ENCODE measurements around the gene P2RX2. TPM values are rescaled to one million over a fixed set of nuclear protein-coding genes. Genes with fewer than 3 reads are reported as not detected.

P2RX2 gene
- total RNA-seq, 1 donor from 2014 or later: not detected

DNA sequence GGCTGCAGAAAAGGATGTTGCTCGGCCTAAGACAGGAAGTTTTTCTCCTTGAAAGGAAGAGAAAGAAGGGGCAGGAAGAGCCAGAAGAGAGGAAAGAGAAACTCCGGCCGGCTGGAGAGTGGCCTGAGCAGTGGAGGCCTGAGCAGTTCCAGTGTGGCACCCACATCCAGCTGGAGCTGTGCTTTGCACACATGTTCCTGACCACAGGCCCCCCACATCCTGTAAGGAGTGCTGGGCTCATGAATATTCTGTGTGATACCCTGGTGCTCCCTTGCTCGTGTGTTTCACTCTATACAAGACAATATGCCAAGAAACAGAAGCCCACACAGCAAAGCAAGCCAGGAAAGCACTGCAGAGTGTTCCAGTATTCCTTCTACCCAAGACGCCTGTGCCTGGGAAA, 41.5 kb downstream of the P2RX2 start:
- intact Hi-C loops (cut with micrococcal nuclease): no loop called here

DNA sequence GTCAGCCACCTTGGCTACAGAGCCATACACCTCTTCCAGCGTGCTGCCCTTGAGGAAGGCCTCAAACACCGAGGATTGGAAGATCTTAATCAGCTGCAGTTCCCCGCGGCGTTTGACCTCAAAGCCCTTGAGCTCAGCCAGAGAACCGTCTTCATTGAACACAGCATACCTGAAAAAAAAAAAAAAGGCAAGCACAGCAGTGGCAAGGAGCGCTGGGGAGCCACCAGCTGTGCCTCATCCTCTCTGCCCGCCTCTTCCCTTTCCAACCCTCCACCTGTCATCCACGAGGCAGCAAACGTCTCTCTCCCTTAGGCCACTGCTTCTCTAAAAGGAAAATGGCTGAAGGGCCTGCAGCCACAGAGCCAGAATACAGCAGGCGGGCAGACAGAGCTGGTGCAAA, 42.4 kb downstream of the P2RX2 start:
- intact Hi-C loops (cut with micrococcal nuclease): no loop called here

DNA sequence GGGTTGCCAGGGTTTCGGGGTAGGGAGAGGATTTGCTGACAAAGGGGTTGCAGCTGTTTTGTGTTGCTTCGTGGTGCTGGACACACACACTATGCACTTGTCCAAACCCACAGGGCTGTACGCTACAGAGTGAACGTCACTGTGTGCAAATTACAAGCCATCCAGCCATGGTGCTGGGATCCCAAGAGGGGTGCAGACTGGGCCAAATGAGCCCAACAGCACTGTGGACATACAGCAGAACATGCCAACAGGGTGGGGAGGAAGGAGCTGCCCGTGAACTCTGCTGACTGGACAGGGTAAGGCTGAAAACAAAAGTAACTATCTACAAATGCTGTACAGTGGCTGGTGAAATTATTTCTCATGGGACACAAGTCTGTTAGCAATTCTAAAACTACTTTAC, 43.4 kb downstream of the P2RX2 start:
- intact Hi-C loops (cut with micrococcal nuclease): no loop called here

DNA sequence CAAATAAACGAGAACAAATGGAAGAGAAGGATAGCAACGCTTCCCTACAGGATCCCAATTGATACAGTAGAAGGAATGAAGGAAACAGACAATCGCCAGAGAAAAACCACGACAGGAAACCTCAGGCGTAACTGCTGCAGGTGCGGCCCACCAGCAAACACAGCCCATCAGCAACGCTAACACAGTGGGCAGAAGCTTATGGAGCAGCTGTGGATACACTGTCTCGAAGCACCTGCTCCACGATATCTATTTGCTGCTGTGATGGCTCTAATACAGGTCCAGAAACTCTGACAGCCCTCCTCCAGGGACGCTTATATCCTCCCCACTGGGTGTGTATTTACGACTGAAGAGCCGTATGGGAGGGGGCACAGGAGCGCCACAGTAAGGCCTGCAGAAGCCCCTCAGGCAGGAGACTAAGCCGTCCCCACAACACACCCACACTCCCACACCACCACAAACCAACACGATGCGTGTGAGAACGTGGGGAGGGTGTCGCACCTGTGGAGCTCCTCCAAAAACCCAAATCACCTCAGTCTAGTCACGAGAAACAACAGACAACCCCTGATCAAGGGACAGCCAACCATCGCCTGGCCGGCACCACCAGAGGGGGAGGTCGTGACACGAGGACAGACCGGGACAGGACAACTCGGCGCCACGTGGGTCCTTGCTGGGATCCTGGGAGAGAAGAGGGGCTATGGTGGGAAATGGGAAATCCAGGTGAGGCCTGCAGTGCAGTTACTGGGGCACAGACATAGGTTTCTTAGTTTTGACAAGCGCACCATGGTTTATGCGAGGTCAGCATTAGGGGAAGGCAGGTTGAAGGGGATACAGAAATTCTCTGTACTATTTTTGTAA, 44.6 kb downstream of the P2RX2 start:
- intact Hi-C loops (cut with micrococcal nuclease): no loop called here

DNA sequence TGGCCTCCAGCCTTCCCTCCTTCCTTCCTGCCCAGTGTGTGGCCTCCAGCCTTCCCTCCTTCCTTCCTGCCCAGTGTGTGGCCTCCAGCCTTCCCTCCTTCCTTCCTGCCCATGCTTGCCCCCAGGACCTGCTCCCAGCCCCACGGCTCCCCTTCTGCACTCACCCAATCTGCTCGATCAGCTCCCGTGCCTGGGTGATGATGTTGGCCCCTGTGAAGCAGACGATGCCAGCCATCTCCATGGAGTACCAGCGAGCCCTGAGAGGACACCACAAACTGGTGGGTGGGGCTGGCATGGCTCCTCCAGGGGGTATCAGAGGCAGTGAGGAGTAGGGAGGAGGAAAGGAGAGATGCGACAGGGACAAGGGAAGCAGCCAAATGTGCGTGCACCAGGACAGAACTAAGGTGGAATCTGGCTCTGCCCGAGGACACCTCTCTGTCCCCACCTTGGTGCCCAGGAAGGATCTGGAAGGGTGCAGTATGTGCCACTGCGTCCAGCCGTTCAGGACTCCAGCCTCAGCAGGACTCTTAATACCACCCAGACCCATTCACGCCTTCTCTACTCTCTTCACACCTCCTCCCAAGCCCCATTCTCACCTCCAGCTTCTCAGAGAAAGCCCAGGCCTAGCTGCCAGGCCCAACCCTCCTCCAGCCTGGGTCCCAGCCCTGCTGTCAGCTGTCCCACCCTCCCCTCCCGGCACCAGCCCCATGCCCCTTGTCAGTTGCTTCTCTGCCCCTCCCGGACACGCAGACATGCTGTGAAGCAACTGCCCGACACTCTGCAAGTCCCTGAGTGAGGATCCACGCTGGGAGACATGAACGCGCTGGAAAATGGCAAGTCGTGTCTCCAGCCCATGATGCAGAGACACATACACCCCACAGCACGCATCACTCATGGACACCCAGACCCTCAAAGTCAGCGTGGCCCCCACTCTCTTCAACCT, 45.9 kb downstream of the P2RX2 start:
- intact Hi-C loops (cut with micrococcal nuclease): no loop called here

DNA sequence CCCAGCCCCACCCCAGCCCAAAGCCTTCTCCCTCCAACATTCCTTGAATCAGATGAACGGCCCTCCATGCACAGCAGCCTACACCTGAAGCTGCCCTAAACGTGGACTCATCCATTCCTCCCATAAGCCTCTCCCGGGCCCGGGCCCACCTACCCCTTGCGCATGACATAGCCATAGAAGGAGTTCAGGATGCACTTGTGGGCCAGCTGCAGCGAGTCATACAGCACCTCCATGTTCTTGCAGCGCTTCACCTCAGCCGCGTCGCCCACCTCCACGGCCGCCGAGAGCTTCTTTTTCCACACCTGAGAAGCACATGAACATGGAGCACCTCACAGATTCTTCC, 46.5 kb downstream of the P2RX2 start:
- intact Hi-C loops (cut with micrococcal nuclease): no loop called here

DNA sequence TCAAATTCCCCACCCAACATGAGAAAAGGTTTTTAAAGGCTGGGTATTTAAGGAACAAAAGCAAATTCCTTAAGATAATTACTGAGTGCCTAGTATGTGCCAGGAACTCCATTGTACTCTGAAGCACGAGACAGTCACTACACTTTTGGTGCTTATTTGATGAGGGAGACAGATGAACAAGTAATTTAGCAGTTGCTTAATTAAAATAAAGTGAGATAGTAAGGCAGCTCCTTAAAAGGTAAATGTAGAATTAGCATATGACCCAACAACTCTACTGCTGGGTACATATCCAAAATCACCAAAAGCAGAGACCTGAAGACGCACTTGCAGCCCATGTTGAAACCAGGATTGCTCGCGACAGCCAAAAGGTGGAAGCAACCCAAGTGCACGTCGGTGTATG, 47.2 kb downstream of the P2RX2 start:
- intact Hi-C loops (cut with micrococcal nuclease): no loop called here

GRCh38 chr12:132668191-132669088, 49.9 kb downstream of the P2RX2 start:
- intact Hi-C loops (cut with micrococcal nuclease): no loop called here

GRCh38 chr12:132669166-132669879, 50.7 kb downstream of the P2RX2 start:
- intact Hi-C loops (cut with micrococcal nuclease): no loop called here

Other genes with a start within 250 kb of the P2RX2 start
- gene FBRSL1, start 128.6 kb upstream of the P2RX2 start, total RNA-seq: 47.8 and 56.2 TPM in 2 replicates
- not detected in 2 replicates for gene LRCOL1, start 8.2 kb upstream of the P2RX2 start, total RNA-seq
- 123 and 124 TPM in 2 replicates for gene POLE, start 68.6 kb downstream of the P2RX2 start, total RNA-seq
- 22.0 and 22.1 TPM in 2 replicates for gene PXMP2, start 68.8 kb downstream of the P2RX2 start, total RNA-seq
- gene PGAM5, start 92.1 kb downstream of the P2RX2 start, total RNA-seq: 57.0 and 59.0 TPM in 2 replicates
- 103 and 105 TPM in 2 replicates for gene ANKLE2, start 143.1 kb downstream of the P2RX2 start, total RNA-seq
- 69.8 and 73.5 TPM in 2 replicates for gene GOLGA3, start 210.1 kb downstream of the P2RX2 start, total RNA-seq